Activated CD4-positive, alpha-beta T cell treated with anti-CD3 and anti-CD28 coated beads for 24 hours (primary cell): ENCODE results near the gene CDH4.

Source experiments
- DNase-seq, 2 donors: peaks; one replicate each; pipeline ENCODE4 v3.0.0-alpha.2; 2020; ENCODE audit warnings: low read depth in 2 of 2

The CDH4 gene

GRCh38 chr20:61649105-61649859, 397.2 kb downstream of the CDH4 start:
- DNase-seq, result no peak

DNA sequence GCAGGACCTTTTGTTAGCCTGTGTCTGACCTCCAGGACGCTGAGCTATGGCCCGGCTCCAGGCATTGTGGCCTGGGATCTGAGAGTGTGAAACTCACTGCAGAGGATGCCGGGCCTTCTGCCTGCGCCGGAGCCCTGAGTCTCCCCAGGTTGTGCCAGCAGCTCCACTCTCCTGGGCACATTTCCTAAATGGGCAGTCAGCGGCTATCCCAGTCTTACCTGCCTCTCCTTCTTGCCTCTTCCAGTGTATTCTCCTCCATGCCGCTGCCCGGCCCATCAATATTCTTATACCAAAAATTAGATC, 397.8 kb downstream of the CDH4 start:
- DNase-seq, result no peak

DNA sequence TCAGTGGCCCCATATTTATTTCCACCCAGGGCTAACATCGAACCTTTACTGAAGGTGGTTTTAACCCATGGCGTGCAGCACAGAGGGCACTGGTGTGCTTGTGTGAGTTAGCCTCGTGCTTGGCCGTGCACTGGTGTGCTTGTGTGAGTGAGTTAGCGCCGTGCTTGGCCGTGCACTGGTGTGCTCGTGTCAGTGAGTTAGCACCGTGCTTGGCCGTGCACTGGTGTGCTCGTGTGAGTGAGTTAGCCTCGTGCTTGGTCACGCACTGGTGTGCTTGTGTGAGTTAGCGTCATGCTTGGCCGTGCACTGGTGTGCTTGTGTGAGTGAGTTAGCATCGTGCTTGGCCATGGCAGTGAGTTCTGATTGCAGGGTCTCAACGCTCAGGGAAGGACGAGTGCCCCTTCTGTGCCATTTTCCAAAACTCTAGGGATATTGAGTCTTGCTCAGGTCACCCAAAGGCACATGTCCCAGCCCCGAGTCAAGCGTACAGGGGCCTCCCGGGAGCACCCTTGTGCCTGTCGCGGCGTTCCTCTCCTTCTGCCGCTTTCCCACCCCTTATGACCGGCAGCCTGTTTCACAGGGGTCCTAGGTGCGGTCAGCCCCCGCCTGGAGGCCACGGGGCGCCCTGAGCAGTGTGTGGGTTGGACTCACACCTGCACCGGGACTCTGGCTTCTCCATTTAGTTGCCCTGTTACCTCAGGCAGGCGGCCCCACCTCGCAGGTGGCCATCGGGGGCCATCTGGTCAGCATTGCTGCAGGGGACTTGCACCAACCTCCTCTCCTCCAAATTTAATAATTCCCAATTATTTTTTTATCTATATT, 399.1 kb downstream of the CDH4 start:
- no peak for DNase-seq

DNA sequence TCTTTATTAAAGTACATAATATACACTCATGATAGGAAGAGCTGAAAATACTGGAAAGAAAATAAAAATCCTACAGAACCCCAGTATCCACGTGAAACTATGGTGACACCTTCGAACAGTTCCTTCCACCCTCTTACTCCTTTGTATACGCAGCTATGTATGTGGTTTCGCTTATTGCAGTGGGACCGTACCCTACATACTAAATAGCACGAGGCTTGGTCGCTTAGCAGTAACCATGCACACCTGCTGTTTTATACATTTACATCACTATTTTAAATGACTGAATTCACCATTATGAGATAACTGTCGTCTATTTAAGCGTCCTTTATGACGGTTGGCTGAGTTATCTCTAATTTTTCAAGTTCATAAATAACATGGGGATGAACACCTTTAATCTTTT, 400.1 kb downstream of the CDH4 start:
- no peak for DNase-seq

DNA sequence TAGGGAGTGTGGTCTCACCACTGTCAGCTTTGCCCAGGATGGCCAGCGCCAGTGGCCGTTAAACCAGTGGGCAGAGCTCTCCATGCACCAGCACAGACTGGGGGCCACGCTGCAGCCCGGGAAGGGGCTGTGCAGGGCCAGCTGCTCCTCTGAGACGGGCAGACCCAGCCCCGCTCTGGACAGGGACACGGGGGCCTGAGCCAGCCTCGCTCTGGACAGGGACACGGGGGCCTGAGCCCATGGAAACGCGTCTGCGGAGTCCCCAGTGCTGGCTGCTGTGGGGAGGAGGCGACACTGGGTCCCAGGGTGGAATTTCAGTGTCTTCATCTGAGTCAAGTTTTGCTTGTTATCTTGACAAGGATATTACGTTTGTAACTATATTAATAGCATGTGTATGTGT, 402.7 kb downstream of the CDH4 start:
- DNase-seq, result no peak

GRCh38 chr20:61655591-61655990, 403.5 kb downstream of the CDH4 start:
- DNase-seq, result no peak

GRCh38 chr20:61656198-61656597, 404.1 kb downstream of the CDH4 start:
- no peak for DNase-seq

DNA sequence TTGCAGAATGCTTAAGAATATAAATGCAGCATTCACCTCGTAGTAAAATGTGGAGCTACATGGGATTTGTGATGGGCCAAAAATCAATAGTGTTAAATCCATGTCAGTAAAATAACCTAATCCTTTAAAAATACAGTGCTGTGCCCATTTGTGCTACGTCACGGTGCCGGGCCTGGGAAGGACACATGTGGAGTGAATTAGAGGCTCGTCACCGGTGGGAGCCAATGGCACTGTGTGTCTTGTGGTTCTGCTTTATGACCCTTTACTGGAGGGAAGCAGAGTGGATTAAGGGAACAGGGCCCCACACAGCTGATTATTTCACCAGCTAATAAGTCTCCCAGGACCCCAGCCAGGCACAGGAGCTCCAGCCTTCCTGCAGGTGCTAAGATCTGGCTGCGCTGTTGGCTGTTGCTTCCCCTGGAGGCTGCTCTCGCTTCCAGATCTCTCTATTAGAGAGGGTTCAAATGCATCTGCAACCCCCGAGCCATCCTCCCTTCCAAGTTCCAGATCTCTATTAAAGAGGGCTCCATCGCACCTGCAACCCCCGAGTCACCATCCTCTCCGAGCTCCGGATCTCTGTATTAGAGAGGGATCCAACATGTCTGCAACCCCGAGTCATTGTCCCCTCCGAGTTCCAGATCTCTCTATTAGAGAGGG, 405.8 kb downstream of the CDH4 start:
- no peak for DNase-seq

- no peak for DNase-seq
These were observed 406.5 kb downstream of the CDH4 start for GRCh38 chr20:61658563-61658962.

- no peak for DNase-seq
These were observed 407.4 kb downstream of the CDH4 start for GRCh38 chr20:61659246-61659993.

GRCh38 chr20:61659994-61660346, 407.9 kb downstream of the CDH4 start:
- no peak for DNase-seq

GRCh38 chr20:61660559-61660958, 408.5 kb downstream of the CDH4 start:
- DNase-seq, result no peak

DNA sequence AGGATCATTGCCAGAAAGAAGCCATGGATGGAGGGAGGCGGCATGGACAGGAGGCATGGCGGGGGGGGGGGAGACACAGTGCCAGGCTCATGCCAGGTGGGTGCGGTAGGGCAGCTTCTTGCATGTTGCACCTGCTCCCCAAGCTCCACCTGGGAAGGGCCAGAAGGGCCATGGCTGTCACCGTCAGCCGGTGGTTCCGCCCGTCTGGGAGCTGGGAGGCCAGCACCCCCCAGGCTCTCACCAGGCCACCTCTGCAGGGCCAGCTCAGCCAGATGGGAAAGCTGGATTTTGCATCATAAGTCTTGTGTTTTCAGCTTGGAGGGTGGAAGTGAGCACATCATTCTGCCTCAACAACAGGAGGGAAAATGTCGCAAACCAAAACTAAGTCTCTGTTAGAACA, 409.0 kb downstream of the CDH4 start:
- no peak for DNase-seq

- DNase-seq, result no peak
These were observed 409.5 kb downstream of the CDH4 start for GRCh38 chr20:61661583-61661982.

- DNase-seq, result no peak
These were observed 410.3 kb downstream of the CDH4 start for GRCh38 chr20:61662226-61662967.

DNA sequence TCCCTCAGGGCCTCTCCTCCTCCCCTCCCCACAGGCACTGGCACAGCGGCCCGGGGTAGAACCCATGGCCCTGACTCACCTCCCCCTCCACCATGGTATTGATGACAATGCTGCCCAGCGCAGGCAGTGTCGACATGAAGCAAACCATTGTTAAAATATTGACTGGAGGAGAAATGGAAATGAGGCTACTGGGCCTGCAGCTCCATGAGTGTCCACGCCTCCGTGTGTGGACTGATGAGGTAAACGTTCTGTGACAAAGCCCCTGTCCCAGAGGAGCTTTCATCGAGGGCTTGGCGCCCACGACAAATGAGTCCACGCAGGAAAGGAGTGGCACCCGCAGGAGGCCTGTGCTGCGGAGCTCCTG, 410.9 kb downstream of the CDH4 start:
- no peak for DNase-seq

- DNase-seq, result no peak
These were observed 411.7 kb downstream of the CDH4 start for GRCh38 chr20:61663521-61664425.

- DNase-seq, result no peak
These were observed 412.7 kb downstream of the CDH4 start for GRCh38 chr20:61664556-61665320.

DNA sequence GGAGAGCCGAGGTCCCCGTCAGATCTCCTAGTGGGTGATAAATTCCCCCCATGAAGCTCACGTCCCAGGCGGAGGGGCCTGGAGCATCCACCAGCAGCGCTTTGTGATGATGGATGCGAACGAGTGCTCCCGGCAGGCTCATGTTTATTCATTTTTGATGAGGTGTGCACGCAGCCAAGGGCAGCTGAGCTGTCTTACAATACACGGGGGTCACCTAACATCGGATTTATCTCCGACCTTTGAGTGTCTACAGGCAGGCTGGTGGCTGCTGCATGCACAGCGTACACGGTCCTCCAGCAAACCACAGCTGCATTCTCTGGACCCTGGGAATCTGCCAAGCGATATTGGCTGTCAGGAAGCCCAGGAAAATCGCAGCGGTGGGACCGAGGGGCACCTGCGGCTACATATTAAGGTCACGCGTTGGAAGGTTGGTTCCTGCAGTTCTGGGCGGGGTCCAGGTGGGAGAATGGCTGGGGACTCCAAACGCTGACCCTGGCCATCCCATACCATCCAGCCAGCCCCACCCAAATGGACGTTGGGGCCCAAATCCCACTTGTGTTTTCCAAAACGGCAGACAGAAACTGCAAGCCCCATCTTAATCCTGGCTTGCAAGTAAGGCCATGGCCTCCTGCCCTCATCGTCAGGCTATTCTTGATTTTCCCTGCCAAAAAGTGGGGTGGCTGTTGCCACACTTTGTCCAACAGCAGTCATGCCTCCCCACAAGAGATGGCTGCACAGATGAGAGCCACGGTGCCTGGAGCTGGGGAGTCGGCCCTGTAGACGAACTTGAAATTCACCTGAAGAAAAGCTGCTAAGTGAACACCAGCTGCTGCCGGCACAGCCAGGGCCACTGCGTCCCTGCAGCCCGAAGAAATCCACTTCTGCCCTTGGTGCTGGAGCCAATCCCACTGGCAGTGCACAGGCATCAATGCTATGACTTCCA, 413.7 kb downstream of the CDH4 start:
- no peak for DNase-seq
